Measurements from ENCODE around the gene SLC1A5. TPM values are rescaled to one million over a fixed set of nuclear protein-coding genes. Genes with fewer than 3 reads are reported as not detected.

The SLC1A5 gene
- total and polyA plus RNA-seq, 2 experiments from 2014 or later, result 103 to 272 TPM

GRCh38 chr19:46741447-46741846, 46.9 kb downstream of the SLC1A5 start:
- H3K27ac ChIP-seq (ENCODE audit: low read depth), result peak overlapping the region; percentile 50
- peaks cover 43% of the 10 kb centered on the region for H3K4me1 Mint-ChIP-seq
- H3K27me3 Mint-ChIP-seq (ENCODE audit: insufficient read depth, low read depth, poor library complexity), result peaks cover 16% of the 10 kb centered on the region
- no peaks in the 10 kb centered on the region; the same call in 1 of the 3 replicates for H3K9me3 Mint-ChIP-seq
- peaks cover 38% of the 10 kb centered on the region for H3K36me3 Mint-ChIP-seq (ENCODE audit: low read depth)
- H3K4me1 ChIP-seq (ENCODE audit: insufficient read depth), result peaks cover 7% of the 10 kb centered on the region; the same call in 1 of the 2 replicates
- DNase-seq (ENCODE audit: low spot score), result peak; percentile 32
- H2AFZ ChIP-seq, result no peak overlapping the region
- peaks cover 10% of the 10 kb centered on the region for H3K36me3 ChIP-seq (ENCODE audit: insufficient read depth)
- H3F3A ChIP-seq (replicated peaks; ENCODE audit: low read depth), result no peaks in the 10 kb centered on the region
- no peaks in the 10 kb centered on the region for H3K9me2 ChIP-seq (ENCODE audit: insufficient read depth)
- H3K4me2 ChIP-seq, result no peak overlapping the region
- peaks cover 78% of the 10 kb centered on the region for H4K20me1 ChIP-seq (replicated peaks; ENCODE audit: insufficient read depth)
- H3K4me3 ChIP-seq, result no peak overlapping the region
- H3K27me3 ChIP-seq (ENCODE audit: insufficient read depth), result no peaks in the 10 kb centered on the region
- H3K27ac Mint-ChIP-seq, result peak overlapping the region; percentile 51; the same call in 1 of the 2 replicates
- TF ChIP-seq POLR2AphosphoS5 (IDR thresholded peaks at IDR 0.05; ENCODE audit: low read depth) (no peak), CREB1 (CRISPR knock-in tag; IDR thresholded peaks at IDR 0.05; ENCODE audit: low read depth) (no peak), NANOG (IDR thresholded peaks at IDR 0.05; ENCODE audit: borderline replicate concordance) (no peak), EZH2 (IDR thresholded peaks at IDR 0.05; ENCODE audit: low read depth, unreplicated experiment) (no peak), EZH2phosphoT487 (IDR thresholded peaks at IDR 0.05; ENCODE audit: unreplicated experiment) (no peak), ZNF114 (CRISPR knock-in tag; IDR thresholded peaks at IDR 0.05) (no peak)
- TF ChIP-seq, protein P1, sequence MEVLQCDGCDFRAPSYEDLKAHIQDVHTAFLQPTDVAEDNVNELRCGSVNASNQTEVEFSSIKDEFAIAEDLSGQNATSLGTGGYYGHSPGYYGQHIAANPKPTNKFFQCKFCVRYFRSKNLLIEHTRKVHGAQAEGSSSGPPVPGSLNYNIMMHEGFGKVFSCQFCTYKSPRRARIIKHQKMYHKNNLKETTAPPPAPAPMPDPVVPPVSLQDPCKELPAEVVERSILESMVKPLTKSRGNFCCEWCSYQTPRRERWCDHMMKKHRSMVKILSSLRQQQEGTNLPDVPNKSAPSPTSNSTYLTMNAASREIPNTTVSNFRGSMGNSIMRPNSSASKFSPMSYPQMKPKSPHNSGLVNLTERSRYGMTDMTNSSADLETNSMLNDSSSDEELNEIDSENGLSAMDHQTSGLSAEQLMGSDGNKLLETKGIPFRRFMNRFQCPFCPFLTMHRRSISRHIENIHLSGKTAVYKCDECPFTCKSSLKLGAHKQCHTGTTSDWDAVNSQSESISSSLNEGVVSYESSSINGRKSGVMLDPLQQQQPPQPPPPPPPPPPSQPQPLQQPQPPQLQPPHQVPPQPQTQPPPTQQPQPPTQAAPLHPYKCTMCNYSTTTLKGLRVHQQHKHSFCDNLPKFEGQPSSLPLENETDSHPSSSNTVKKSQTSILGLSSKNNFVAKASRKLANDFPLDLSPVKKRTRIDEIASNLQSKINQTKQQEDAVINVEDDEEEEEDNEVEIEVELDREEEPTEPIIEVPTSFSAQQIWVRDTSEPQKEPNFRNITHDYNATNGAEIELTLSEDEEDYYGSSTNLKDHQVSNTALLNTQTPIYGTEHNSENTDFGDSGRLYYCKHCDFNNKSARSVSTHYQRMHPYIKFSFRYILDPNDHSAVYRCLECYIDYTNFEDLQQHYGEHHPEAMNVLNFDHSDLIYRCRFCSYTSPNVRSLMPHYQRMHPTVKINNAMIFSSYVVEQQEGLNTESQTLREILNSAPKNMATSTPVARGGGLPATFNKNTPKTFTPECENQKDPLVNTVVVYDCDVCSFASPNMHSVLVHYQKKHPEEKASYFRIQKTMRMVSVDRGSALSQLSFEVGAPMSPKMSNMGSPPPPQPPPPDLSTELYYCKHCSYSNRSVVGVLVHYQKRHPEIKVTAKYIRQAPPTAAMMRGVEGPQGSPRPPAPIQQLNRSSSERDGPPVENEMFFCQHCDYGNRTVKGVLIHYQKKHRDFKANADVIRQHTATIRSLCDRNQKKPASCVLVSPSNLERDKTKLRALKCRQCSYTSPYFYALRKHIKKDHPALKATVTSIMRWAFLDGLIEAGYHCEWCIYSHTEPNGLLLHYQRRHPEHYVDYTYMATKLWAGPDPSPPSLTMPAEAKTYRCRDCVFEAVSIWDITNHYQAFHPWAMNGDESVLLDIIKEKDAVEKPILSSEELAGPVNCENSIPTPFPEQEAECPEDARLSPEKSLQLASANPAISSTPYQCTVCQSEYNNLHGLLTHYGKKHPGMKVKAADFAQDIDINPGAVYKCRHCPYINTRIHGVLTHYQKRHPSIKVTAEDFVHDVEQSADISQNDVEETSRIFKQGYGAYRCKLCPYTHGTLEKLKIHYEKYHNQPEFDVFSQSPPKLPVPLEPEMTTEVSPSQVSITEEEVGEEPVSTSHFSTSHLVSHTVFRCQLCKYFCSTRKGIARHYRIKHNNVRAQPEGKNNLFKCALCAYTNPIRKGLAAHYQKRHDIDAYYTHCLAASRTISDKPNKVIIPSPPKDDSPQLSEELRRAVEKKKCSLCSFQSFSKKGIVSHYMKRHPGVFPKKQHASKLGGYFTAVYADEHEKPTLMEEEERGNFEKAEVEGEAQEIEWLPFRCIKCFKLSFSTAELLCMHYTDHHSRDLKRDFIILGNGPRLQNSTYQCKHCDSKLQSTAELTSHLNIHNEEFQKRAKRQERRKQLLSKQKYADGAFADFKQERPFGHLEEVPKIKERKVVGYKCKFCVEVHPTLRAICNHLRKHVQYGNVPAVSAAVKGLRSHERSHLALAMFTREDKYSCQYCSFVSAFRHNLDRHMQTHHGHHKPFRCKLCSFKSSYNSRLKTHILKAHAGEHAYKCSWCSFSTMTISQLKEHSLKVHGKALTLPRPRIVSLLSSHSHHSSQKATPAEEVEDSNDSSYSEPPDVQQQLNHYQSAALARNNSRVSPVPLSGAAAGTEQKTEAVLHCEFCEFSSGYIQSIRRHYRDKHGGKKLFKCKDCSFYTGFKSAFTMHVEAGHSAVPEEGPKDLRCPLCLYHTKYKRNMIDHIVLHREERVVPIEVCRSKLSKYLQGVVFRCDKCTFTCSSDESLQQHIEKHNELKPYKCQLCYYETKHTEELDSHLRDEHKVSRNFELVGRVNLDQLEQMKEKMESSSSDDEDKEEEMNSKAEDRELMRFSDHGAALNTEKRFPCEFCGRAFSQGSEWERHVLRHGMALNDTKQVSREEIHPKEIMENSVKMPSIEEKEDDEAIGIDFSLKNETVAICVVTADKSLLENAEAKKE (CRISPR knock-in tag; IDR thresholded peaks at IDR 0.05), result no peak
- TF ChIP-seq, protein P2, sequence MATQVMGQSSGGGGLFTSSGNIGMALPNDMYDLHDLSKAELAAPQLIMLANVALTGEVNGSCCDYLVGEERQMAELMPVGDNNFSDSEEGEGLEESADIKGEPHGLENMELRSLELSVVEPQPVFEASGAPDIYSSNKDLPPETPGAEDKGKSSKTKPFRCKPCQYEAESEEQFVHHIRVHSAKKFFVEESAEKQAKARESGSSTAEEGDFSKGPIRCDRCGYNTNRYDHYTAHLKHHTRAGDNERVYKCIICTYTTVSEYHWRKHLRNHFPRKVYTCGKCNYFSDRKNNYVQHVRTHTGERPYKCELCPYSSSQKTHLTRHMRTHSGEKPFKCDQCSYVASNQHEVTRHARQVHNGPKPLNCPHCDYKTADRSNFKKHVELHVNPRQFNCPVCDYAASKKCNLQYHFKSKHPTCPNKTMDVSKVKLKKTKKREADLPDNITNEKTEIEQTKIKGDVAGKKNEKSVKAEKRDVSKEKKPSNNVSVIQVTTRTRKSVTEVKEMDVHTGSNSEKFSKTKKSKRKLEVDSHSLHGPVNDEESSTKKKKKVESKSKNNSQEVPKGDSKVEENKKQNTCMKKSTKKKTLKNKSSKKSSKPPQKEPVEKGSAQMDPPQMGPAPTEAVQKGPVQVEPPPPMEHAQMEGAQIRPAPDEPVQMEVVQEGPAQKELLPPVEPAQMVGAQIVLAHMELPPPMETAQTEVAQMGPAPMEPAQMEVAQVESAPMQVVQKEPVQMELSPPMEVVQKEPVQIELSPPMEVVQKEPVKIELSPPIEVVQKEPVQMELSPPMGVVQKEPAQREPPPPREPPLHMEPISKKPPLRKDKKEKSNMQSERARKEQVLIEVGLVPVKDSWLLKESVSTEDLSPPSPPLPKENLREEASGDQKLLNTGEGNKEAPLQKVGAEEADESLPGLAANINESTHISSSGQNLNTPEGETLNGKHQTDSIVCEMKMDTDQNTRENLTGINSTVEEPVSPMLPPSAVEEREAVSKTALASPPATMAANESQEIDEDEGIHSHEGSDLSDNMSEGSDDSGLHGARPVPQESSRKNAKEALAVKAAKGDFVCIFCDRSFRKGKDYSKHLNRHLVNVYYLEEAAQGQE (IDR thresholded peaks at IDR 0.05; ENCODE audit: unreplicated experiment), result no peak
- TF ChIP-seq, protein P3, sequence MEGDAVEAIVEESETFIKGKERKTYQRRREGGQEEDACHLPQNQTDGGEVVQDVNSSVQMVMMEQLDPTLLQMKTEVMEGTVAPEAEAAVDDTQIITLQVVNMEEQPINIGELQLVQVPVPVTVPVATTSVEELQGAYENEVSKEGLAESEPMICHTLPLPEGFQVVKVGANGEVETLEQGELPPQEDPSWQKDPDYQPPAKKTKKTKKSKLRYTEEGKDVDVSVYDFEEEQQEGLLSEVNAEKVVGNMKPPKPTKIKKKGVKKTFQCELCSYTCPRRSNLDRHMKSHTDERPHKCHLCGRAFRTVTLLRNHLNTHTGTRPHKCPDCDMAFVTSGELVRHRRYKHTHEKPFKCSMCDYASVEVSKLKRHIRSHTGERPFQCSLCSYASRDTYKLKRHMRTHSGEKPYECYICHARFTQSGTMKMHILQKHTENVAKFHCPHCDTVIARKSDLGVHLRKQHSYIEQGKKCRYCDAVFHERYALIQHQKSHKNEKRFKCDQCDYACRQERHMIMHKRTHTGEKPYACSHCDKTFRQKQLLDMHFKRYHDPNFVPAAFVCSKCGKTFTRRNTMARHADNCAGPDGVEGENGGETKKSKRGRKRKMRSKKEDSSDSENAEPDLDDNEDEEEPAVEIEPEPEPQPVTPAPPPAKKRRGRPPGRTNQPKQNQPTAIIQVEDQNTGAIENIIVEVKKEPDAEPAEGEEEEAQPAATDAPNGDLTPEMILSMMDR (conservative IDR thresholded peaks at IDR 0.05; ENCODE audit: low read depth in 2 of 2), result no peak
- TF ChIP-seq, protein P4, sequence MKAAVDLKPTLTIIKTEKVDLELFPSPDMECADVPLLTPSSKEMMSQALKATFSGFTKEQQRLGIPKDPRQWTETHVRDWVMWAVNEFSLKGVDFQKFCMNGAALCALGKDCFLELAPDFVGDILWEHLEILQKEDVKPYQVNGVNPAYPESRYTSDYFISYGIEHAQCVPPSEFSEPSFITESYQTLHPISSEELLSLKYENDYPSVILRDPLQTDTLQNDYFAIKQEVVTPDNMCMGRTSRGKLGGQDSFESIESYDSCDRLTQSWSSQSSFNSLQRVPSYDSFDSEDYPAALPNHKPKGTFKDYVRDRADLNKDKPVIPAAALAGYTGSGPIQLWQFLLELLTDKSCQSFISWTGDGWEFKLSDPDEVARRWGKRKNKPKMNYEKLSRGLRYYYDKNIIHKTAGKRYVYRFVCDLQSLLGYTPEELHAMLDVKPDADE (IDR thresholded peaks at IDR 0.05), result no peak
- H3K79me2 ChIP-seq (replicated peaks; ENCODE audit: insufficient read depth), result peaks cover 81% of the 10 kb centered on the region
- ATAC-seq, result no peak
- H3K4me3 Mint-ChIP-seq, result peak overlapping the region; percentile 17; the same call in 1 of the 3 replicates
